Gastroesophageal sphincter (tissue), 3 donors: Measurements from ENCODE around the gene ERCC8.

ENCODE experiments used
- CTCF ChIP-seq, 4 experiments: fragments of 200-600 bp in 2 of 4; fragments of 450-650 bp in 2 of 4; sonication (generic) in 1 of 4; IDR thresholded peaks; one replicate each; pipeline ENCODE4 v1.5.1; 2017 to 2019; ENCODE audit warnings: antibody characterized with exemption in 4 of 4, mild to moderate bottlenecking in 2 of 4, moderate library complexity in 2 of 4
- EP300 ChIP-seq: sonication (generic); formaldehyde crosslinking; IDR thresholded peaks from one replicate; pipeline ENCODE4 v1.6.1; 2017; ENCODE audit warnings: antibody characterized with exemption, mild to moderate bottlenecking

DNA sequence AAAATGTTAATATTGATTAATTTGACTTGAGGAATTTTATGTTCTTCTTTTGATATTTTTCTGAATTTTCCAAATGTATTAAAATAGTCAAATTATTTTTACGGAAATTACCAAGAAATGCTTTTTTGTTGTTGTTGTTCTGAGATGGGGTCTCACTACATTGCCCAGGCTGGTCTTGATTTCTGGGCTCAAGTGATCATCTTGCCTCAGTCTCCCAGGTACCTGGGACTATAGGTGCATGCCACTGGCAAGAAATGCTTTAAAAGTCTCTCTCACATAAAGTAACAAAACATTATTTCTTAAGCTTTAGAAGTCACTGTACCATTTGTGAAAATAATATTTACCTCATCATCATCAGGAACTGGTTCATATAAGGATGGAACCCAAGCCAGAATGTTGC is 57.8 kb downstream of the ERCC8 start:
- TF ChIP-seq CTCF (IDR thresholded peaks at IDR 0.05) (no peak), EP300 (no peak)
